Measurements from ENCODE around the gene ATP9A.
A peak's percentile ranks its signal among the peaks of the same experiment; 100 is the strongest.

Gene ATP9A

GRCh38 chr20:51622004-51622874 lies 146.0 kb downstream of the ATP9A start:
- DNase-seq, result no peak

DNA sequence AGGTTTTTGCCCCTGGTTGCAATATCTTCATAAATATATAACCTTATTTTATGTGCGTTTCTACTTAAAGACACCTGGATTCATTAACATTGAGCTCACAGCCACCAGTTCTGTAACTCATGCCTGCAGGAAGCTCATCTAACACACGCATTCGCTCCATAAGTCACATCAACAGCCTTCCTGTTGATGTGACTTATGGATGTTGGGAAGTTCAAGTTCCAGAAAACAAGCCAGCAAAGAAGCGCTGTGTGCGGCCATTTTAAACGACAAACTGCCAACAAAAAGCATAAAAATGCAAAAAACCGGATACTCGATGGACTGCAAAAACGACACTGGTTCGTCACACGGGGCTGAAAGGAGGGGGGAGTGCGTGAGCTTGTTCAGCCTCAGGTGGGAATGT lies 147.8 kb downstream of the ATP9A start:
- no peak for DNase-seq

GRCh38 chr20:51616060-51616459 lies 152.1 kb downstream of the ATP9A start:
- DNase-seq, result no peak

- DNase-seq, result no peak
Observed at GRCh38 chr20:51614687-51615086, 153.5 kb downstream of the ATP9A start.

DNA sequence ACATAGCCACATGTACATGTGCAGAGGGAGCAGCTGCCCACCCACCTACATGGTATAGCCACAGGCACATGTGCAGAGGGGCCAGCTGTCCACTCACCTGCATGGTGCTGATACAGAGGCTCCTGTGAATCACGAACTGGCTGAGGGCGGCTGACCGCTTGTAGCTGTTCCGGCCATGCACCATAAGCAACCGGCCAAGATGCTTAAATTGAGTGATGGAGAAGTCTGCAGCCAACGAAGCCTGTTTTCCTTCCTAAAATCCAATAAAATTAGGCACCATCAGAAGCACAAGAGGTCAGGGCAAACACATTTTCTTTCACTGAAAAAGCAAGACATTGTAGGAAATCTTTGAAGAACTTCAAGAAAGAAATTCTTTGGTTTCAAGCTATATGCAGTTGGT lies 154.6 kb downstream of the ATP9A start:
- DNase-seq, result no peak

DNA sequence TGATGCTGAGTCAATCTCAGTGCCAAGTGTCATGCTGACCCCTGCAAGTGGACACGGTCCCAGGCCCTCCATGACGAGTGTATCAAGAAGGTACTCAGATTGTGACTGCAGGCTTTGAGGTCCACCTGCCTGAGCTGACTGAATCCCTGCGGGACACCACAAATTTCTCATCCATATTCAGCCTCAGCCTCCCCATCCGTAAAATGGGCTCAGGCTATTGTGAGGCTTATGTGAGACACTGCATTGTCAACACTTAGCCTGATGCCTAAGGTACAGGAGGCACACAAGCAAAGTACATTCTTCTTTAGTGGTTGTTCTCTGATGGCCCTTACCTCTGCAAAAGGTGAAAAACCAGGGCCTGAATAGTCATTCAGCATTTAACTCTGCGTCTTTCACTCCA lies 155.3 kb downstream of the ATP9A start:
- no peak for DNase-seq

DNA sequence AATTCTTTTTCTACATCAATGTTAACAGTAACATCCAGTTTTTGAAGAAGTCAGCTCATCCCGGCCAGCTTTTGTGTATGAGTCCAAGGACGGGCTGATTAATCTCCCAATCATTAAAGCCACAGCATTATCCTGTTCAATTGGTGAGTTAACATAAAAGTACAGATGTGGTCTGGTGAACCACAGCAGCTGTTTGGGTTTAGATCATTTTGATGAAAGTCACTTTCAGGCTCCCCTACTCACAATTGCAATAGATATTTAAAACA lies 156.6 kb downstream of the ATP9A start:
- DNase-seq, result no peak

DNA sequence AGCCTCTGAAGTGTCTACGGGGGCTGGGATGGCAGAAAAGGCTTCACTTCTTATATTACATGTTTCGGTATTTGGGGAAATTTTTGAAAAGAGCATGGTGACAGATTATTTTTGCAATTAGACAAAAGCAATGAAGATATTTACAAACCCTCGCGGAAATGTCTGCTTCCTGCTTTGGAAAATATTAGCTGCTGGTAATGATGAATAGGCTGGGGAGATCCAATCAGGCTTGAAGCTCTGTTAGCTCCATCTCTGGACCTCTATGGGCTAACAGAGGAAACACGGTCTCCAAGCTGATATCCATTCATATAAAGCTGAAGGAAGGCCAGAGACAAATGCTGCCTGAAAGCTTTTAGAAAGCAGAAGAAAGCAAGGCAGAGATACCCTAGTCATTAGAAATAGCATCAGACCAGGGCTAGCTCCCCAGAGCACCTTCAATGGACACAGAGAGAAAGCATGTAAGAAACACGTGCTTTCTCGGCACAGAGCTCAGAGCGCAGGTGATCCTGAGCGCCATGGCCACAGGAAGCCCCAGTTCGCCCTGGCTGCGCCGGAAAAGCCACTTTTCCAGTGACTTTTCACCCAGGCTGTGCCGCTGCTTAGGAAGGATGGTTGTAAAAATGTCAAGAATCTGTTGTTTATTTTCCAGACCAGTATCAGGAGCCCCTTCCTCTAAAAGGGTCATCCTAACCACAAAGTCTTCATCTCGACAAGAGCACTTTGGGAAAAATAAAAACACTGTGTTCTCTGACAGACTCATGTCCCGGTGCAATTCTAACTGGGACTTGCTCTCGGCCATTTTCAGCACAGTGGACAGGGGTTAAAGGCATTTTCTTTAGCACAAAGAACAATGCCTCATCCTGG lies 157.2 kb downstream of the ATP9A start:
- no peak for DNase-seq

- DNase-seq, result no peak
Observed at GRCh38 chr20:51610111-51610510, 158.1 kb downstream of the ATP9A start.

DNA sequence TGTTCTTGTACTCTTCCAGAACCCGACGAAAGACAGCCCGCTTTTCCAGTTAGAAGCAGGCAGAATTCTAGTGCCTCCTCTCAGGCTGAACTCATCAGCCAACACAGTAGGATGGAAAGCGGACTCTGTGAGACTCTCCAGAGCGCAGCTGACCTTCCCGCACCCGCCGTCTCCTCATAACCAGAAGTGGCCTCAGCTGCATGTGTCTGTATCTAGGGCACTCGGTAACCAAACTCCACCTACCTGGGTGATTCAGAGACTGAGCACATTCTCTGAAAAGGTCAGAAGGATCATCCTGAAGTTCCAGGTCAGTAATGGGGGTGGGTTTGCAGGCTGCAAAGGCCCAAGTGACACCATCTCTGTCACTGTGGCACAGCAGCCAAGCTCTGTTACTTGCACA lies 158.9 kb downstream of the ATP9A start:
- no peak for DNase-seq

DNA sequence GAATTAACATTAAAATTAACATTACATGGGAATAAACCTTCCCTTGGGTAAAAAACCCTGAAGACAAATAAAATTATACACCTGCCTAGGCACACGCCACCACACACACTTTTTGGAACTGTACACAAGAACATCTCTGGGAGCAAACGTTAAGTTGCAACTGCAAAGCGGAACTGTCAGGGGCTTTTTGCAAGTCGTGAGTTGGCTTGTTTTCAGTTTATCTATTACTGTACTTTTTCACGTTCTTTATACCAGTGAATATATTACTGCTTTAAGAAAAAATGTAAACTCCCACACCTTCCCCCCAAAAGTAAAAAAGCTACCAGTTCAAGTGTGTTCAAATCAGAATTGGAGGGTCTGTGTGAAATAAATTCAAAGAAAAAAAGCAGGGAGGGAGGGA lies 160.1 kb downstream of the ATP9A start:
- DNase-seq, result no peak

- no peak for DNase-seq
Observed at GRCh38 chr20:51607170-51607569, 161.0 kb downstream of the ATP9A start.

DNA sequence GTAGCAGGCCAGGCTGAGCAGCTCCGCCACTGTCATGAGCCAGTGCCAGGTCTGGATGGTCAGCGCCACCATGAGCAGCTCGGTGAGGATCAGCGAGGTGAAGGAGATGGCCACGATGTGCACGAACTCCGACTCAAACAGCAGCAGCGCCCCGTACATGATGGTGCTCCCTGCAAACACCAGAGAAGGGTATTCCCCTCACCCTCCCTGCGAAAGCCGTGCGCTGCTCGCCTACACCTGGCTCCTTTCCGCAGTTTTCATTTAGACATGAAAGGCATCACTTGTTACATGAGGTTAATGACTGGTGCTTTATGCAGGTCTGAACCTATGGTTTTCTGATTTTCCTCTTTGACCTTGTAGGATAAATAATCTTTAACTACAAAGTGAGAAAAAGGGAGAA lies 163.3 kb downstream of the ATP9A start:
- no peak for DNase-seq

DNA sequence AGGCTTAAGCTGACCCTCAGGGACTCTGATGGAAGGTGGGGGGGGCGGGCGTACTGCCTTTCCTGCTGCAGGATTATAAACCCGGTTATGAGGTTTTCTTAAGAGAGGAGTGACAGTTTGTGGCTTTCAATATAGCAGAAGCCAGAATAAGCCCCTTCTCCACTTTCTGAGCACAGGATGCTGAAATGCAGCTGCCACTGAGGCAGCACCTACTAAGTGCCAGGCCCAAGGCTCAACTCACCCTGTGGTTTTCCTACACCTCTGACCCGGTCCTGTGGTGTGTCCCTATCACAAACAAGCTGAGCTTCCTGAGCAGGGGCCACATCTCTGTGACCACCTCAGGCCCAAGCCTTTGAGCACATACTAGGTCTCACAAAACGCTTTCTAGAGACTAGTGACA lies 166.1 kb downstream of the ATP9A start:
- DNase-seq, result no peak

- no peak for DNase-seq
Observed at GRCh38 chr20:51600950-51601349, 167.2 kb downstream of the ATP9A start.

- no peak for DNase-seq
Observed at GRCh38 chr20:51600016-51600420, 168.2 kb downstream of the ATP9A start.

GRCh38 chr20:51598556-51598955 lies 169.6 kb downstream of the ATP9A start:
- no peak for DNase-seq

DNA sequence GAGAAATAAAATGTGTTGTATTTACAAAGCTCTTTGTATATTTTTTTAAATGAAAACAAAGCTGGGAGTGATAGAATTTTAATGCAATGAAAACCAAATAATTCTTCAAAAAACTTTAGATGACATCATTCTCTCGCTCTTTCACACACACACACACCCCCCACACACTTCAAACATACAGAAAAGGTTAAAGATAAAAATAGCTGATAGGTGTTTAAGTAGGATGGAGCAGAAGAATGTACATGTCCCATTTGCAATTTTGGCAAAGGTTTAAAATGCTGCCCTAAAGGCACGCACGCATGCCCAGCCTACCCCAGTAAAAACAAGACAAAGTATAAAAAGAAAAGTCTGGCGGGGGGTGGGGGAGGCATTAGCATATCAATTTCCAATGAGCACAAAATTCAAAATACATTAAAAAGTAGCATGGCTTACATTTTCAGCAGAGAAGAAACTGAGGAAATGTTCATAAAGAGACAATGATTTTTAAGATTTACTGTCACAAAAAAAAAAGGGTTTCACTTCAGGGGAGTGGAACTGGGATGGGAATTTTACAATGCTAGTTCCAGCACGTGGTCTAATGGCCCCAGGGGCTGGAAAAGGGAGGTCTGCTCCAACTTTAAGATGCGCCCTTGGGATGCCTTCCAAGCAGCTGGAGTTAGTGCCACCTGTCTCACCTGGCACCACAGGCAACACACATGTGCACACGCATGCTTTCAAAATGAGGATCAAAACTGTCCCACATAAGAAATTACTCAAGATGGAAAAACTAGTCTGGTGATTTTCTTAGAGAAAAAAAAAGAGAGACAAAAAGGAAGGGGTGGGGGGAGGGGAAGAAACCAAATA lies 170.6 kb downstream of the ATP9A start:
- DNase-seq, result no peak

DNA sequence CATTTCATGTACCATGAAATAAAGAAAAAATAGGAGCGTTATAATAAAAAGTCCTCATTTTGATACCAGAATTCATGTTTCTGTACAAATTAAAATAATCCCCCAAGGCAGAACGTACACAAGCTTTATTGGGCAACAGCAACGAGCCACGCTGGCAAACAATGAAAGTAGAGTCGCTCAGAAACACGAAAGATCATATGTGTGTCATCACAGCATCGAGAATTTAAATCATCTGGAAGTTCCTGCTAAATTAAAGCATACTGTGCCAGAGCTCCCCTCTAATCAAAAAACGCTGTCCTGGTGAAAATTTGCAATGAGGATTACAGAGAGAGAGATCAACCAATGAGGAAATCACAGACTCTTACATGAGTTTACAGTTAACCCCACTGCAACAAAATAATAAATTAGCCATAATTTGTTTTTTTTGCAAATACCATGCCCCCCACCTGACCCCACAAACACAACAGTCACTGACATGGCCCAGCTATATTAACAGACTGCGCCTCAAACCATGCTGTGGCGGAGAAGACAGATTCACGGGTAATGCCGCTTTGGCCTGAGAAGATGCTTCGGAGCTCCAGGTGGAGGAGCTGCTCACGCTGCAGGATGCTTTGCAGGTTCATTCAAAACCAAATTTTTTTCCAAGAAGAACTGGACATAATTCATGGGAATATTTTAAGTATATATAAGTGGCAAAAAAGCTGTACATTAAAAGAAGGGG lies 171.4 kb downstream of the ATP9A start:
- no peak for DNase-seq

DNA sequence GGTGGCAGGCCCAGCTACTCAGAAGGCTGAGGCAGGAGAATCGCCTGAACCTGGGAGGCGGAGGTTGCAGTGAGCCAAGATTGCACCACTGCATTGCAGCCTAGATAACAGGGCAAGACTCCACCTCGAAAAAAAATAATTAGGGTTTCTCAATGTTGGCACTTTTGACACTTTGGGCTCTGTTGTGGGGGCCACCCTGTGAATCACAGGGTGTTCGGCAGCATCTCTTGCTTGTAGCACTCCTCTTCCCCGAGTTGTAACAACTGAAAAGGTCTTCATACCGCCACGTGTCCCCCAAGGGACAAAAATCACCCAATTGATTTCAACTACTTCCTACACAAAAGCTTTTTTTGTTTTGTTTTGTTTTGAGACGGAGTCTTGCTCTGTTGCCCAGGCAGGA lies 172.4 kb downstream of the ATP9A start:
- no peak for DNase-seq

DNA sequence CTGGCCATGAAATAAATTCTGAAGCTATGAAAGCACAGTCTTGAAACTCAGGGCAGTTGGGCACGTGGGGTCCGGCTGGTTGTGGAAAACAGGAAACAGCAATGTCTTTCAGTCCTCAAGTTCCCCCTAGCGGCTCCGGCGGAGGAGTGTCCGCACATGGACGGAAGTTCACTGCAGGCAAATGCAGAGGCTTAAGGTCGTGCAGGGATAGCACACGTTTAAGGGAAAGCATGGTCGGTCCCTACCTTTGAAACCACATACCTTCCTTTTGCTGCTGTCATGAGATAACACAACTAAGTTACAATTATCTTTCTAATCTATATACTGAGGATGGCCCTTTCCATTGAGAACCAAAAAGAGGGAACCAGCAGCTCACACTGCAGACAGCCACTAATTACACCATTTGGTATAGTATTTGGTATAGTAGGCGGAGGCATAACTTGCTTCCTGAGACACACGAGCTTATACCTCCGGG lies 173.1 kb downstream of the ATP9A start:
- peak; percentile 75 for DNase-seq

- no peak for DNase-seq
Observed at GRCh38 chr20:51594236-51595057, 173.7 kb downstream of the ATP9A start.

All from CD4-positive, alpha-beta T cell treated with Interferon gamma for 1 hour (primary cell).